H1 (cell line): ENCODE results near the gene SLC30A2. TPM values are rescaled to one million over a fixed set of nuclear protein-coding genes. Genes with fewer than 3 reads are reported as not detected.
A peak's percentile ranks its signal among the peaks of the same experiment; 100 is the strongest.

Experiments
- CTCF ChIA-PET: fragments of 300-600 bp; sonication (Branson Sonifier 250); formaldehyde crosslinking; loops from one replicate; lab custom pipeline; 2021; ENCODE audit not compliant: partially characterized antibody; lab: Charles Lee
- POLR2A ChIA-PET: fragments of 300-600 bp; sonication (Branson Sonifier 250); formaldehyde crosslinking; loops from one replicate; lab custom pipeline; 2021; ENCODE audit warnings: inconsistent platforms; ENCODE audit not compliant: partially characterized antibody; lab: Charles Lee
- DNase-seq, 2 experiments: peaks; one replicate each; pipeline versions ENCODE4 v3.0.0 to v3.0.0-alpha.2; 2010 to 2022; ENCODE audit warnings: low spot score in 2 of 2, low read depth in 1 of 2, mixed read lengths in 1 of 2
- FAIRE-seq: peaks from 2 replicates; lab custom pipeline; 2011; peaks lifted over from hg19 to GRCh38; lab: Jason Lieb, UNC
- H2AFZ ChIP-seq: 2 replicates; pipeline ENCODE4 v1.8.1; 2012; ENCODE audit warnings: low read length, inconsistent platforms
- H2AK5ac ChIP-seq: 2 replicates; pipeline ENCODE4 v1.6.1; 2013; ENCODE audit warnings: low read depth, low read length
- H2BK120ac ChIP-seq: replicated peaks from 2 replicates; pipeline ENCODE3; 2013; ENCODE audit warnings: low read depth, low read length, inconsistent platforms
- H2BK12ac ChIP-seq: 2 replicates; pipeline ENCODE4 v1.6.1; 2013; ENCODE audit warnings: low read depth, low read length
- H2BK15ac ChIP-seq: 2 replicates; pipeline ENCODE4 v1.6.1; 2013; ENCODE audit warnings: low read length
- H2BK20ac ChIP-seq: 2 replicates; pipeline ENCODE4 v1.6.1; 2013; ENCODE audit warnings: low read length
- H2BK5ac ChIP-seq: 2 replicates; pipeline ENCODE4 v1.6.1; 2013; ENCODE audit warnings: low read depth, low read length
- H3K14ac ChIP-seq: 2 replicates; pipeline ENCODE4 v1.6.1; 2013; ENCODE audit warnings: inconsistent platforms; ENCODE audit not compliant: insufficient read length
- H3K18ac ChIP-seq: 2 replicates; pipeline ENCODE4 v1.6.1; 2013; ENCODE audit warnings: low read length; ENCODE audit errors: extremely low read depth
- H3K23ac ChIP-seq: 2 replicates; pipeline ENCODE4 v1.6.1; 2013; ENCODE audit warnings: inconsistent platforms; ENCODE audit not compliant: insufficient read length
- H3K23me2 ChIP-seq: 2 replicates; pipeline ENCODE4 v1.6.1; 2013; ENCODE audit warnings: low read depth, low read length
- H3K27ac ChIP-seq: 2 replicates; pipeline ENCODE4 v1.6.1; 2011; ENCODE audit warnings: low read depth, low read length, inconsistent platforms
- H3K27me3 ChIP-seq, 4 experiments: replicated peaks in 1 of 4; 1 replicate in 1 of 4; 2 replicates in 3 of 4; pipeline versions ENCODE4 v1.6.1 to v1.8.1; 2011 to 2013; ENCODE audit warnings: low read length in 3 of 4, mild to moderate bottlenecking in 3 of 4, inconsistent platforms in 2 of 4, mixed read lengths in 2 of 4, moderate library complexity in 1 of 4; ENCODE audit not compliant: control insufficient read depth in 3 of 4, insufficient read depth in 3 of 4; ENCODE audit errors: extremely low read depth in 1 of 4
- H3K36me3 ChIP-seq, 4 experiments: 2 replicates each; pipeline versions ENCODE4 v1.6.1 to v1.8.1; 2011 to 2013; ENCODE audit warnings: mild to moderate bottlenecking in 4 of 4, low read length in 3 of 4, moderate library complexity in 2 of 4, control low read depth in 1 of 4, inconsistent platforms in 1 of 4; ENCODE audit not compliant: insufficient read depth in 4 of 4, control insufficient read depth in 2 of 4
- H3K4ac ChIP-seq: replicated peaks from 2 replicates; pipeline ENCODE3; 2013; ENCODE audit warnings: low read length, low read depth, mixed read lengths, inconsistent platforms; ENCODE audit not compliant: insufficient read length
- H3K4me1 ChIP-seq, 4 experiments: replicated peaks in 1 of 4; 1 replicate in 1 of 4; 2 replicates in 3 of 4; pipeline versions ENCODE4 v1.6.1 to v1.8.1; 2011 to 2013; ENCODE audit warnings: low read length in 3 of 4, inconsistent platforms in 2 of 4, mixed read lengths in 1 of 4; ENCODE audit not compliant: insufficient read depth in 4 of 4, control insufficient read depth in 3 of 4
- H3K4me2 ChIP-seq, 2 experiments: 2 replicates each; pipeline versions ENCODE4 v1.6.1 to v1.8.1; 2011 to 2013; ENCODE audit warnings: low read depth in 2 of 2, low read length in 2 of 2, control low read depth in 1 of 2, inconsistent platforms in 1 of 2, mild to moderate bottlenecking in 1 of 2; ENCODE audit not compliant: insufficient read depth in 1 of 2
- H3K4me3 ChIP-seq, 4 experiments: fragments of 200-600, 300-600 bp in 1 of 4; sonication (generic), shearing (Covaris generic), sonication (Bioruptor Twin) in 1 of 4; 2 replicates each; pipeline versions ENCODE4 v1.5.1 to v1.8.1; 2011 to 2016; ENCODE audit warnings: low read length in 4 of 4, low read depth in 3 of 4, control low read depth in 2 of 4, inconsistent platforms in 2 of 4, mild to moderate bottlenecking in 2 of 4, mixed read lengths in 1 of 4, moderate library complexity in 1 of 4; ENCODE audit not compliant: insufficient read depth in 2 of 4; ENCODE audit errors: extremely low read depth in 1 of 4
- H3K56ac ChIP-seq: replicated peaks from 2 replicates; pipeline ENCODE3; 2013; ENCODE audit warnings: low read depth, mild to moderate bottlenecking, mixed read lengths, low read length, inconsistent platforms; ENCODE audit not compliant: insufficient read length
- H3K79me1 ChIP-seq: 2 replicates; pipeline ENCODE4 v1.6.1; 2013; ENCODE audit warnings: low read depth, low read length, control low read depth
- H3K79me2 ChIP-seq, 2 experiments: 2 replicates each; pipeline versions ENCODE4 v1.6.1 to v1.8.1; 2012 to 2013; ENCODE audit warnings: low read length in 2 of 2, mild to moderate bottlenecking in 2 of 2, inconsistent platforms in 1 of 2; ENCODE audit not compliant: insufficient read depth in 2 of 2, control insufficient read depth in 1 of 2
- H3K9ac ChIP-seq, 4 experiments: replicated peaks in 1 of 4; 1 replicate in 1 of 4; 2 replicates in 3 of 4; pipeline versions ENCODE4 v1.6.1 to v1.8.1; 2011 to 2013; ENCODE audit warnings: low read depth in 3 of 4, low read length in 3 of 4, control low read depth in 2 of 4, mild to moderate bottlenecking in 2 of 4, moderate library complexity in 2 of 4, inconsistent platforms in 1 of 4; ENCODE audit errors: extremely low read depth in 1 of 4
- H3K9me3 ChIP-seq, 2 experiments: 2 replicates each; pipeline versions ENCODE4 v1.6.1 to v1.8.1; 2012 to 2013; ENCODE audit warnings: mild to moderate bottlenecking in 2 of 2, moderate library complexity in 2 of 2, control low read depth in 1 of 2, inconsistent platforms in 1 of 2, low read depth in 1 of 2, low read length in 1 of 2, mixed read lengths in 1 of 2; ENCODE audit not compliant: insufficient read depth in 2 of 2
- H4K20me1 ChIP-seq, 2 experiments: replicated peaks in 1 of 2; 2 replicates each; pipeline versions ENCODE3 to v1.8.1; 2011 to 2013; ENCODE audit warnings: inconsistent platforms in 2 of 2, low read length in 2 of 2, mild to moderate bottlenecking in 1 of 2; ENCODE audit not compliant: insufficient read depth in 2 of 2, control insufficient read depth in 1 of 2
- H4K5ac ChIP-seq: 2 replicates; pipeline ENCODE4 v1.6.1; 2013; ENCODE audit warnings: low read length, low read depth, mixed read lengths, inconsistent platforms; ENCODE audit not compliant: insufficient read length
- H4K8ac ChIP-seq: 2 replicates; pipeline ENCODE4 v1.8.0; 2013; ENCODE audit warnings: mild to moderate bottlenecking, moderate library complexity, low read length, inconsistent platforms; ENCODE audit not compliant: insufficient read depth; ENCODE audit errors: extremely low read depth
- H4K91ac ChIP-seq: replicated peaks from 2 replicates; pipeline ENCODE3; 2013; ENCODE audit warnings: low read length, mixed read lengths, inconsistent platforms; ENCODE audit not compliant: insufficient read length
- CHD2 ChIP-seq: IDR thresholded peaks from 2 replicates; pipeline ENCODE4 v1.6.1; 2012; ENCODE audit warnings: low read length, improper control_type of control experiment
- GABPA ChIP-seq: IDR thresholded peaks from 2 replicates; pipeline ENCODE4 v1.6.1; 2011; ENCODE audit warnings: mild to moderate bottlenecking, low read length, moderate library complexity, borderline replicate concordance; ENCODE audit not compliant: insufficient read depth
- JUN ChIP-seq: IDR thresholded peaks from 2 replicates; pipeline ENCODE4 v1.6.1; 2011; ENCODE audit warnings: low read depth, mild to moderate bottlenecking, improper control_type of control experiment, low read length
- SRF ChIP-seq: IDR thresholded peaks from 2 replicates; pipeline ENCODE4 v1.6.1; 2011; ENCODE audit warnings: mild to moderate bottlenecking, low read depth, low read length, moderate library complexity
- WGBS, 2 experiments: shearing (Covaris generic) in 1 of 2; methylation state at CpG; one replicate each; pipeline versions ENCODE4 v1.1.6 to v1.1.7; 2013 to 2015; ENCODE audit warnings: low lambda C conversion rate in 2 of 2, mixed read lengths in 2 of 2, inconsistent platforms in 1 of 2, low coverage in 1 of 2, missing lambda C conversion rate in 1 of 2; ENCODE audit not compliant: insufficient replicate concordance in 2 of 2, insufficient coverage in 1 of 2, insufficient read length in 1 of 2; ENCODE audit errors: extremely low coverage in 1 of 2, missing lambda C conversion rate in 1 of 2; 5-methylcytosine and 5-hydroxymethylcytosine counted together
- polyA plus RNA-seq, 7 experiments: library from polyadenylated mRNA; depleted of rRNA in 3 of 7; stranded (reverse) in 5 of 7; unstranded in 2 of 7; fragments of >200 nt in 5 of 7; fragments of 200-250 nt in 2 of 7; gene quantifications; 1 replicate in 5 of 7; 2 replicates in 1 of 7; 4 replicates in 1 of 7; pipeline versions ENCODE4 v1.2.1 to v1.2.3, GENCODE V29; 2011 to 2013; ENCODE audit warnings: missing spikeins in 2 of 7, mixed read lengths in 2 of 7
- total RNA-seq: library from RNA; stranded (reverse); fragmentation: NEBNext Ultra II Directional; extraction: Animal tissue kit (Norgen Biotek cat#: 25700); gene quantifications from 2 replicates; pipeline ENCODE4 v1.2.1, GENCODE V29; 2021

SLC30A2 gene
- total and polyA plus RNA-seq, 2 of the 8 experiments (the other 6 are each of a cell fraction or from before 2014, with no cell fraction given): 0.19 to 0.76 TPM

GRCh38 chr1:26057189-26057588 lies 11.3 kb upstream of the SLC30A2 start:
- H4K8ac ChIP-seq: no peak overlapping the region
- 0 out of 2 replicates have a peak overlapping the region, but pooled peaks have one; percentile 60 for H2AFZ ChIP-seq
- H3K18ac ChIP-seq: no peak overlapping the region
- peaks cover 0 to 2% (median 0%) of the 10 kb centered on the region in 4 experiments; a peak in 2 of 7 replicates for H3K27me3 ChIP-seq
- CTCF ChIA-PET: interaction anchor here (1.3 to 4.0 kb wide), 4 partner anchors 8 to 60 kb away, joined by 3 to 32 read pairs (median 10); partner anchors contain the start of genes PAFAH2, SLC30A2 and TRIM63
- no peak overlapping the region for H4K5ac ChIP-seq
- no peaks in the 10 kb centered on the region for H3K36me3 ChIP-seq
- POLR2A ChIA-PET: no interaction called here
- H3K14ac ChIP-seq: no peak overlapping the region
- H2AK5ac ChIP-seq: no peak overlapping the region
- H4K91ac ChIP-seq: no peak overlapping the region
- no peaks in the 10 kb centered on the region for H3K79me1 ChIP-seq
- no peaks in the 10 kb centered on the region for H3K79me2 ChIP-seq
- no peak overlapping the region for H3K4ac ChIP-seq
- no peaks in the 10 kb centered on the region for H3K9me3 ChIP-seq
- H3K23me2 ChIP-seq: no peaks in the 10 kb centered on the region
- FAIRE-seq: no peak
- no peaks in the 10 kb centered on the region for H4K20me1 ChIP-seq
- H3K23ac ChIP-seq: no peak overlapping the region
- H2BK15ac ChIP-seq: no peak overlapping the region
- TF ChIP-seq JUN (no peak), CHD2 (no peak), SRF (no peak), GABPA (no peak)
- TF ChIP-seq, all 59 proteins: peak for 0
- Histone ChIP-seq H3K4me3 (no peak overlapping the region), H2BK5ac (no peak overlapping the region), H3K27ac (no peak overlapping the region), H3K56ac (no peak overlapping the region), H2BK12ac (no peak overlapping the region), H2BK120ac (no peak overlapping the region), H3K4me2 (no peak overlapping the region), H3K4me1 (0 out of 7 replicates have a peak, but pooled peaks cover 0 to 2% (median 0%) of the 10 kb centered on the region in 4 experiments), H2BK20ac (no peak overlapping the region), H3K9ac (no peak overlapping the region)
- WGBS, 2 experiments: 92% methylated on average over 2 of the region's 2 CpGs; no CpG with 5 or more reads in 1 of the 2 experiments
- no peak for DNase-seq
